Calu3 (cell line): ENCODE results near the gene IFI27L1. TPM values are rescaled to one million over a fixed set of nuclear protein-coding genes. Genes with fewer than 3 reads are reported as not detected.

ENCODE experiments used
- BruUV-seq: library from RNA; stranded (reverse); fragments of 400-500 nt; replicated peaks from 2 replicates; lab custom pipeline; 2021; lab: Mats Ljungman, UMichigan
- CTCF ChIA-PET: fragments of 300-600 bp; sonication (Branson Sonifier 250); formaldehyde crosslinking; loops from one replicate; lab custom pipeline; 2022; ENCODE audit warnings: antibody characterized with exemption; lab: Charles Lee
- DNase-seq: peaks from one replicate; pipeline ENCODE4 v3.0.0; 2022
- H3K27ac Mint-ChIP-seq: one replicate; pipeline ENCODE4 v1.8.0; 2022; ENCODE audit warnings: mixed read lengths; ENCODE audit not compliant: unreplicated experiment
- H3K27me3 Mint-ChIP-seq: one replicate; pipeline ENCODE4 v1.8.0; 2022; ENCODE audit warnings: mixed read lengths; ENCODE audit not compliant: unreplicated experiment
- H3K36me3 Mint-ChIP-seq: one replicate; pipeline ENCODE4 v1.8.0; 2022; ENCODE audit warnings: mild to moderate bottlenecking, moderate library complexity, mixed read lengths; ENCODE audit not compliant: insufficient read depth, unreplicated experiment
- H3K4me1 Mint-ChIP-seq: one replicate; pipeline ENCODE4 v1.8.0; 2022; ENCODE audit warnings: mild to moderate bottlenecking, low read depth, mixed read lengths; ENCODE audit not compliant: unreplicated experiment
- H3K4me3 Mint-ChIP-seq: one replicate; pipeline ENCODE4 v1.8.0; 2022; ENCODE audit warnings: mild to moderate bottlenecking, low read depth, moderate library complexity, mixed read lengths; ENCODE audit not compliant: unreplicated experiment
- H3K9me3 Mint-ChIP-seq: one replicate; pipeline ENCODE4 v1.8.0; 2022; ENCODE audit warnings: low read depth, mixed read lengths; ENCODE audit not compliant: unreplicated experiment
- intact Hi-C: fragments of 100-400 bp; cut with micrococcal nuclease; formaldehyde crosslinking; loops from one replicate; pipeline ENCODE4 v1.10.0; 2022; ENCODE audit not compliant: unreplicated experiment
- total RNA-seq: library from RNA; stranded (reverse); gene quantifications from 2 replicates; pipeline ENCODE4 v1.2.3, GENCODE V29; 2022
- TF ChIP-seq, protein P1 (sequence below): fragments of 200-600 bp; IDR thresholded peaks from one replicate; pipeline ENCODE4 v1.8.0; 2022; ENCODE audit warnings: antibody characterized with exemption; ENCODE audit not compliant: unreplicated experiment

IFI27L1 gene
- total RNA-seq, 1 experiment from 2014 or later = 17.7 TPM

DNA sequence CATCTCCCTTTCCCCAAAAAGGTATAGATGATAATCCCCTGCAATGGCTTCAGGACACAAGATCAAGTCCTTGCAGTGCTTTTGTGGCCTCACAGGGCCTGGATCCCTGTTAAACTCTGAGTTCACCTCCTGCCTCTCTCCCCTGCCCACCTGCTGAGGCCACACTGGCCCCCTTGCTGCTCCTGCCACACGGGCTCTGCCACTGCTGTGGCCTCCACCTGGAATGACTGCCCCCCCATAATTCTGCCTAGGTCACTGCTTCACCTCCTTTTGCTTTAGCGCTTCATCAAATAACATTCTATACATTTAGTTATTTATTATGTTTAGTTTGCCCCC lies 28.8 kb downstream of the IFI27L1 start:
- no TSS peak for BruUV-seq
- Mint-ChIP-seq H3K4me1 (peaks cover 44% of the 10 kb centered on the region), H3K36me3 (peaks cover 24% of the 10 kb centered on the region), H3K27ac (peak overlapping the region; percentile 84), H3K9me3 (no peaks in the 10 kb centered on the region), H3K4me3 (no peak overlapping the region), H3K27me3 (peaks cover 3% of the 10 kb centered on the region)
- TF ChIP-seq, protein P1, sequence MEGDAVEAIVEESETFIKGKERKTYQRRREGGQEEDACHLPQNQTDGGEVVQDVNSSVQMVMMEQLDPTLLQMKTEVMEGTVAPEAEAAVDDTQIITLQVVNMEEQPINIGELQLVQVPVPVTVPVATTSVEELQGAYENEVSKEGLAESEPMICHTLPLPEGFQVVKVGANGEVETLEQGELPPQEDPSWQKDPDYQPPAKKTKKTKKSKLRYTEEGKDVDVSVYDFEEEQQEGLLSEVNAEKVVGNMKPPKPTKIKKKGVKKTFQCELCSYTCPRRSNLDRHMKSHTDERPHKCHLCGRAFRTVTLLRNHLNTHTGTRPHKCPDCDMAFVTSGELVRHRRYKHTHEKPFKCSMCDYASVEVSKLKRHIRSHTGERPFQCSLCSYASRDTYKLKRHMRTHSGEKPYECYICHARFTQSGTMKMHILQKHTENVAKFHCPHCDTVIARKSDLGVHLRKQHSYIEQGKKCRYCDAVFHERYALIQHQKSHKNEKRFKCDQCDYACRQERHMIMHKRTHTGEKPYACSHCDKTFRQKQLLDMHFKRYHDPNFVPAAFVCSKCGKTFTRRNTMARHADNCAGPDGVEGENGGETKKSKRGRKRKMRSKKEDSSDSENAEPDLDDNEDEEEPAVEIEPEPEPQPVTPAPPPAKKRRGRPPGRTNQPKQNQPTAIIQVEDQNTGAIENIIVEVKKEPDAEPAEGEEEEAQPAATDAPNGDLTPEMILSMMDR = no peak
- CTCF ChIA-PET = interaction anchor here (0.9 kb wide), 1 partner anchor 84 kb away, joined by 4 read pairs; no protein-coding TSS in a partner anchor
- intact Hi-C loops = no loop called here
- DNase-seq = no peak

DNA sequence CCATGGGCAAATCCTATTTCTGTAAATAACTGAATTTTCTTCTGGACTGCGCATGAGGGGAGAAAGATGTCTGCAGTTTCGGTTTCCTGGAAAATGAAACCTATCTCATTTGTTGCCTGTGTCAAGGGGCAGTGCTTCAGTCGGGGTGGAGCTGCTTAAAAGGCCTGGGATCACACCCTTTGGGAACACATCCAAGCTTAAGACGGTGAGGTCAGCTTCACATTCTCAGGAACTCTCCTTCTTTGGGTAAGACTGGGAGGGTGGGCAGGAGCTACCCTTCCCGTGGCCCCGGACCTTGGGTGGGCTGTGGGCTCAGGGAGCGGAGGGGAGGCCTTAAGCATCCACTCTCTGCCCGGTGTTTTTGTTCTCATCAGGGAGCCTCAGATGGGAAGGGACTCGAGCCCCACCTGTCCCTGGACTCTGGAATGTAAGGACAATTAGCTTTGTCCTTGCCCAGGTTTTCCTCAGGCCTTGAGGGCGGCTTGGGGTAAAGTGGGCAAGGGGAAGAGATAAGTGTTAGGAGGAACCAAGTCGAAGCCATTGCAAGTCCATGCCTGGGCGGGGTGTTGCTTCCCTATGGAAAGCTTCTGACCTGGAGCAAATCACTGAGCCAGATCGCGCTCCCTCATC lies 29.6 kb downstream of the IFI27L1 start, which contains the start of gene IFI27:
Gene IFI27 (plus strand): TSS at position 185 of the 630 bp plus-strand sequence.
- Mint-ChIP-seq H3K4me3 (peak within 1 kb of the TSS; percentile 63), H3K9me3 (no peaks in the 10 kb centered on the region), H3K36me3 (peaks cover 24% of the 10 kb centered on the region), H3K27ac (peak within 1 kb of the TSS; percentile 84), H3K27me3 (peaks cover 11% of the 10 kb centered on the region), H3K4me1 (peaks cover 44% of the 10 kb centered on the region)
- intact Hi-C loops = no loop called here
- DNase-seq = peak; percentile 75
- no TSS peak for BruUV-seq
- TF ChIP-seq, protein P1 = no peak
- CTCF ChIA-PET = interaction anchor here (0.6 to 1.8 kb wide), 8 partner anchors 11 to 171 kb away, joined by 3 to 4 read pairs (median 4); partner anchors contain the start of genes DDX24 and IFI27L1

DNA sequence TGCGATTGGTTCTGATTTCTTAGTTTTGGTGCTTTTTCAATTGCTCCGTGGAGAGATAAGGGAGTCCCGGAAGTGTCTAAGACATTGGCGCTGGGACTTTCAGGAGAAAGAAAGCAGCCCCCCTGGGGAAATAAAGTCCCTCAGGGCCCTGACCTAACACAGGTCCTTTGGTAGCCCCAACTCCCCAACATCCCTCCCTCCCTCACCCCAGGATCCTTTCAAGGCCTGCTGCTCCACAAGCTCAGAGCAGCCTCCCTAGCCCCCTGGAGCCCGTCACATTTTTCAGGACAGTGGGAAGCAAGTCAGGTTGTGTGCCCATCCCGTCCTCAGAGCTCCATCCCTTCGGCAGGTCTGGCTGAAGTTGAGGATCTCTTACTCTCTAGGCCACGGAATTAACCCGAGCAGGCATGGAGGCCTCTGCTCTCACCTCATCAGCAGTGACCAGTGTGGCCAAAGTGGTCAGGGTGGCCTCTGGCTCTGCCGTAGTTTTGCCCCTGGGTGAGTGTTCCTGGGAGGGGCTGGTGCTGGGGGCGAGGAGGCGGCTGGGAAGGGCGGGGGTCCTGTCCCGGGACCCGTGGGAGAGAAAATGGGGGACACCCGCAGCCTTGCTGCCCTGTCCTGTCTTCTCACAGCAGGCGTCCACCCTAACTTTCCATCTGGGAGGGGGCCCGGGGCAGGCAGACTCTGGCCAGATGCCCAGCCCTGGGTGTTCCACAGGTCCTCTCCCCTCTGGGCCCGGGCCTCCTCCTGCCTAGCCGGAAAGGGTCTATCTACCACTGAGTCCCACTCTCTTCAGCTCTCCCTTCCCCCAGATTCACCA lies 30.4 kb downstream of the IFI27L1 start:
- no peaks in the 10 kb centered on the region for H3K9me3 Mint-ChIP-seq
- peaks cover 44% of the 10 kb centered on the region for H3K4me1 Mint-ChIP-seq
- TF ChIP-seq, protein P1 = no peak
- CTCF ChIA-PET = interaction anchor here (1.1 to 1.8 kb wide), 3 partner anchors 12 to 172 kb away, joined by 3 to 4 read pairs (median 4); no protein-coding TSS in a partner anchor
- peaks cover 28% of the 10 kb centered on the region for H3K36me3 Mint-ChIP-seq
- peak overlapping the region; percentile 84 for H3K27ac Mint-ChIP-seq
- peaks cover 19% of the 10 kb centered on the region for H3K27me3 Mint-ChIP-seq
- no TSS peak for BruUV-seq
- no peak for DNase-seq
- H3K4me3 Mint-ChIP-seq = peak overlapping the region; percentile 63
- intact Hi-C loops = no loop called here

DNA sequence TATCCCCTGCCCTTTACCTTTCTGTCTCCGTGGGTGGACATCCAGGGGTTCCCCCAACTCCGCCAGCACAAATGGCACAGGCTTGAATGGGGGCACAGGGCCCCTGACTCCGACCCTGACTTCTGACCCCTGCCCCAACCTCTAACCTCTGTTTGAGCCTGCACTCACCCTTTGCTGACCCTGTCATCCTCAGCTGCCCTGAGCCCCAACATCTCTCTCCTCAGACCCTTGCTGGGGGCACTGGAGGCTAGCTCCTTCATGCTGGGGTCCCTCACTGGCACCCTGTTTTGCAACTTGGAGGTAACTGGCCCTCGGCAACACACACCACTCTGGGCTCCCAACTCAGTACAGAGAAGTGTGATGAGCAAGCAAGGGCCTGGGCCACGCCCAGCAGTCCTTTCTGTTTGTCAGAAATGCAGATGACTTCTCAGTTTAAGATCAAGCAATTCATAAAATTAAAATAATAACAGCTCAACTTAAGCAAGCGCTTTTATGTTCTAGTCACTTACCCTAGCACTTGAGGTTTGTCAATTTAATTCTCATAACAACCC lies 31.5 kb downstream of the IFI27L1 start:
- H3K27me3 Mint-ChIP-seq = peaks cover 30% of the 10 kb centered on the region
- H3K27ac Mint-ChIP-seq = peak overlapping the region; percentile 60
- DNase-seq = no peak
- TF ChIP-seq, protein P1 = no peak
- no peaks in the 10 kb centered on the region for H3K9me3 Mint-ChIP-seq
- peaks cover 36% of the 10 kb centered on the region for H3K36me3 Mint-ChIP-seq
- CTCF ChIA-PET = no interaction called here
- H3K4me3 Mint-ChIP-seq = peak overlapping the region; percentile 63
- H3K4me1 Mint-ChIP-seq = peaks cover 44% of the 10 kb centered on the region
- intact Hi-C loops = no loop called here
- BruUV-seq = TSS peak; percentile 56
